ENCODE data around the gene SMYD3. TPM values are rescaled to one million over a fixed set of nuclear protein-coding genes. Genes with fewer than 3 reads are reported as not detected.
A peak's percentile ranks its signal among the peaks of the same experiment; 100 is the strongest.

The SMYD3 gene
- total RNA-seq, 1 donor from 2014 or later: 23.8 TPM

- no peak for DNase-seq (ENCODE audit: low read depth)
- TF ChIP-seq CTCF (conservative IDR thresholded peaks at IDR 0.05; ENCODE audit: low read depth, low read length): no peak
- H3K4me3 ChIP-seq (ENCODE audit: low read depth, low read length): no peak overlapping the region
Measured at GRCh38 chr1:246455476-246455875, 51.6 kb downstream of the SMYD3 start.

GRCh38 chr1:246454655-246455054 lies 52.4 kb downstream of the SMYD3 start:
- DNase-seq (ENCODE audit: low read depth): no peak
- TF ChIP-seq CTCF (conservative IDR thresholded peaks at IDR 0.05; ENCODE audit: low read depth, low read length): no peak
- H3K4me3 ChIP-seq (ENCODE audit: low read depth, low read length): no peak overlapping the region

- DNase-seq (ENCODE audit: low read depth): no peak
- TF ChIP-seq CTCF (conservative IDR thresholded peaks at IDR 0.05; ENCODE audit: low read depth, low read length): peak; percentile 72
- H3K4me3 ChIP-seq (ENCODE audit: low read depth, low read length): peak overlapping the region; percentile 7
Measured at GRCh38 chr1:246450611-246451251, 56.3 kb downstream of the SMYD3 start.

- DNase-seq (ENCODE audit: low read depth): no peak
- no peak overlapping the region for H3K4me3 ChIP-seq (ENCODE audit: low read depth, low read length)
- no peak for TF ChIP-seq CTCF (conservative IDR thresholded peaks at IDR 0.05; ENCODE audit: low read depth, low read length)
Measured at GRCh38 chr1:246448373-246448772, 58.7 kb downstream of the SMYD3 start.

- no peak for TF ChIP-seq CTCF (conservative IDR thresholded peaks at IDR 0.05; ENCODE audit: low read depth, low read length)
Measured at GRCh38 chr1:246447501-246447900, 59.6 kb downstream of the SMYD3 start.

GRCh38 chr1:246445503-246445902 lies 61.6 kb downstream of the SMYD3 start:
- TF ChIP-seq CTCF (conservative IDR thresholded peaks at IDR 0.05; ENCODE audit: low read depth, low read length): no peak
- H3K4me3 ChIP-seq (ENCODE audit: low read depth, low read length): no peak overlapping the region
- DNase-seq (ENCODE audit: low read depth): no peak

More at GRCh38 chr1:246447501-246447900, 59.6 kb downstream of the SMYD3 start:
- no peak overlapping the region for H3K4me3 ChIP-seq (ENCODE audit: low read depth, low read length)
- no peak for DNase-seq (ENCODE audit: low read depth)

GRCh38 chr1:246444617-246445016 lies 62.5 kb downstream of the SMYD3 start:
- DNase-seq (ENCODE audit: low read depth): no peak

More at GRCh38 chr1:246444617-246445016, 62.5 kb downstream of the SMYD3 start:
- no peak overlapping the region for H3K4me3 ChIP-seq (ENCODE audit: low read depth, low read length)
- TF ChIP-seq CTCF (conservative IDR thresholded peaks at IDR 0.05; ENCODE audit: low read depth, low read length): no peak
